Activated CD4-positive, CD25-positive, alpha-beta regulatory T cell treated with anti-CD3 and anti-CD28 coated beads, Interleukin-2, amount 50 U/mL, for 16 hours (primary cell): ENCODE results near the gene TRIM8.
A peak's percentile ranks its signal among the peaks of the same experiment; 100 is the strongest.

Source experiments
- DNase-seq: peaks from one replicate; pipeline ENCODE4 v3.0.0-alpha.2; 2020; ENCODE audit warnings: low read depth, low spot score

Gene TRIM8

GRCh38 chr10:102644066-102644645, at the start of gene TRIM8:
TSS of gene TRIM8 (plus strand) at chr10:102644479. CDS start at chr10:102644618, 139 bp downstream.
- peak; percentile 24 for DNase-seq

GRCh38 chr10:102595293-102595692, 49.0 kb upstream of the TRIM8 start:
- no peak for DNase-seq

GRCh38 chr10:102595897-102596296, 48.4 kb upstream of the TRIM8 start:
- no peak for DNase-seq

- DNase-seq: no peak
These were observed 47.7 kb upstream of the TRIM8 start for GRCh38 chr10:102596506-102596971.

DNA sequence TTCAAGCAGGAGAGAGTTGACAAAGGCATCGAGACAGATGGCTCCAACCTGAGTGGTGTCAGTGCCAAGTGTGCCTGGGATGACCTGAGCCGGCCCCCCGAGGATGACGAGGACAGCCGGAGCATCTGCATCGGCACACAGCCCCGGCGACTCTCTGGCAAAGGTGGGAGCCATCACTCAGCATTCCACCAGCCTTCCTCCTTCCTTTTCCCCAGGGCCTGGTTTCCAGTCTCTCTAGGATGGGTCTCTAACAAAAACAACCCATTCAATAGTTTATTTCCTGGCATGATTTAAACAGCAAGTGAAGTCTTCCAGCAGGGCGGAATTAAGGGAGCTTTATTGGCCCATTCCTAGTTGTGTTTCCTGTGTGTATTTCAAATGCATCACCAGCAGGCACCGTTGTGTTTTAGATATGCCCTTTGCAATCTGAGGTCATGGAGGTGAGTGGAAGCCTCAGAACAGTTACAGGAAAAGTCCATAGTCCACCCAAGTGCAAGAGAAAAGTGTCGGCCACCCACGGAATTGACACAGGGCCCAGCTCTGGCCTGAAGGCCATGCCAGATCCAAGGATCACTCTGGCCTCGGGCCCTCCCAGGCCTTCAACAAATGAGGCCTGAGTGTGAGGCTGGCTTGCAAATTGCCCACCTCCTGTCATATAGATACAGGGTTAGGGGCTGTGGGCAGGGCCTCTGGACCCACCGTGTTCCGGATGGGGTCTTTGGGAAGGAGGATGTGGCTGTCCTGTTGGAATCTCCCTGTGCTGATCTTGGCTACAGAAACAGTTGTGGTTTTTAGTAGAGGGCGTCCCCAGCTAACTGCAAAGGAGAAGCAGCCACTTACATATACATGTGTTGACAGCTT, 46.9 kb upstream of the TRIM8 start:
- no peak for DNase-seq

DNA sequence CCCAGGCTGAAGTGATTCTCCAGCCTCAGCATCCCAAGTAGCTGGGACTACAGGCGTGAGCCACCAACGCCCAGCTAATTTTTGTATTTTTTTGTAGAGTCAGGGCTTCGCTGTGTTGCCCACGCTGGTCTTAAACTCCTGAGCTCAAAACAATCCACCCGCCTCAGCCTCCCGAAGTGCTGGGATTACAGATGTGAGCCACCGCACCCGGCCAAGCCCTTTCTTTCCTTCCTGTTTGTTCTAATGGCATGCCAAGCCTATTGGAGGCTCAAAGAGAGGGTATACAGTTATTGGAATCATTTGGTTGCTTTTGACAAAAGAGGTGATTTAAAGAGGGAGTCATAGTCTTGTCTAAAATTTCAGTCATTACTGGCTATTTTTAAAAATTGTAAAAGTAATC, 46.0 kb upstream of the TRIM8 start:
- no peak for DNase-seq

- no peak for DNase-seq
These were observed 44.5 kb upstream of the TRIM8 start for GRCh38 chr10:102599565-102600327.

DNA sequence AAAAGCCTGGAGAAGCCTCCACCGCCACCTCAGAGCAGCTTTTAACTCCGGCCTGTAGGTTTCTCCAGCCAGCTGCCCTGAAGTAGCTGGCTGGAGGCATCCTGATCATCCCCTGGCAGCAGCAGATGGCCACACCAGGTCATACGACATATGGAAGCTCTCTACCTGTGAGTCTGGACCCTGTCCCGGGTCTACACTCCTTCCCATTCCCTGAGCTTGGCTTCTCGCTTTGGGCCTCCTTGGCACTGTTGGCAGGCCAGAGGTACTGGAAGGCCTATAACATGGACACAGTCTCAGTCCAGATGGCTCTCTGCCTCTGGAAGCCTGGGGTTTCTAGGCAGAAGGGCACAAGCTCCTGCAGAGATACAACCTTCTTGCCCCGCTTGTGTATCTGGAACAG, 43.5 kb upstream of the TRIM8 start:
- DNase-seq: no peak

DNA sequence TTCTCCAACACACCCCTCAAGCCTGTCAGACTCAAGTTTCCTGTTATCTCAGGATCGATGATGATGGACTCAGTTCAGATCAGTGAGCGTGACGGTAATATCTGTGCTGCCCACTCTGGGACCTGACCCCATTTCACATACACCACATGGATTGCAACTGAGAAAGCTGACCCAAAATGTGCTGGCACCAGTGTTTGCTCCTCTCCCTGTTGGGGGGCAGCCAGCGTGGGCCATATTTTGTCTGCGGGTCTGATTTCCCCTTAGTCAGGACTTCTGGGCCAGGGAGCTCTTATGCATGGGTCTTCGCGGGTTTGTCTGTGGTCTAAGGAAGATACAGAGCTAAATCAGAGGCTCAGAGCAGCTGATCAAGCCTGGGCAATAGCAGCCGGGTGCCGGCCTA, 42.6 kb upstream of the TRIM8 start:
- no peak for DNase-seq

DNA sequence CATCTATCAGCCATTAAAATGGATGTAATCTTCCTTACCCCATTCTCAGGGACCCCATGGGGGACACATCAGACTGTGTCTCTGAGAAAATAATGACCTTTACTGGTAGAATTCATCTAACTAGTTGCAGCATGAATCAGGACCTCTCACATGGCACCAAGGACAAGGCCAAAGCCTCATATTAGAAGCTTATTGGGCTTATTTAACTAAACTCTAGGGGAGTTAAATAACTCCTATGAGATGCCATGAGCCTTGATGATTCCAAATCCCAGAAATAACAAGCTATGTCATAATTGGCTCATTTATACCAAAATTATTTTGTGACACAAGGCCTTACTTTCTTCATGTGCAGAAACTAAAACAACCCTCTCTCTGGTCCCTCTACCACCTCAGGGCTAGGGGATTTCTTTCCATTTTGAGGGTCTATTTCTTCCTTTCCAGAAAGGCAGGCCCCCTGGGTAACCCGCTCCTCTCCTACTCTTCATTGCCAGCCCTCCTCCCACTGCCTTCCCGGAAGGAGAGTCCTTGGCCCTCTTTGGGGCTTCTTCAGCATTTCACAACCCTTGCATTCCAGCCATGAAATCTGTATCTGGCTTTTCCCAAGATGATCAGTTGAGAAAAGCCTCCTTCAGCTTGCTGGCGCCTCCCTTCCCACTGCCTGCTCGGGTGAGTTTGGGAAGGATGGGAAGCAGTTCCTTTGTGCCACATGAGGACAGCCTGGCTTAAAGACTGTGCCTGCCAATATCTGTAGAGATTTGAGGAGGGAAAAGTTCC, 41.8 kb upstream of the TRIM8 start:
- no peak for DNase-seq

GRCh38 chr10:102603946-102604345, 40.3 kb upstream of the TRIM8 start:
- DNase-seq: no peak

GRCh38 chr10:102604439-102604841, 39.8 kb upstream of the TRIM8 start:
- no peak for DNase-seq

DNA sequence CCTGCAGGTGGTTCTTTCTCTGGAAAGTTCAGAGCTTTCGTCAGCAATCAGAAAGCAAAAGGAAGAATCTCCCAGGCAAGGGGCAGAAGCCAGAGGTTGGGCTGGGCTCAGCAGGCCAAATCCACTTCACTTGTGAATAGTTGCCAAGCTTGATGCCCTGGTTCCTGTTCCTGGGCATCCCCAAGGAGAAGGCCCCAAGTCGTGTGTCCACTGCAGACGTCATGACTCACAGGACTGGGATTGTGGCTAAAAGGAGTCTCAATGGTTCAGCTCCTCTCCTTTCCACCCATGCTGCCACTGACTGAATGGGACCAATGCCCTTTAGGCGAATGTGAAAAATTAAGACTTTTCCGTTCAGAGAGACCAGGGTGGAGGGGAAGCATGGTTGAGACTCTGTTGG, 38.6 kb upstream of the TRIM8 start:
- no peak for DNase-seq

DNA sequence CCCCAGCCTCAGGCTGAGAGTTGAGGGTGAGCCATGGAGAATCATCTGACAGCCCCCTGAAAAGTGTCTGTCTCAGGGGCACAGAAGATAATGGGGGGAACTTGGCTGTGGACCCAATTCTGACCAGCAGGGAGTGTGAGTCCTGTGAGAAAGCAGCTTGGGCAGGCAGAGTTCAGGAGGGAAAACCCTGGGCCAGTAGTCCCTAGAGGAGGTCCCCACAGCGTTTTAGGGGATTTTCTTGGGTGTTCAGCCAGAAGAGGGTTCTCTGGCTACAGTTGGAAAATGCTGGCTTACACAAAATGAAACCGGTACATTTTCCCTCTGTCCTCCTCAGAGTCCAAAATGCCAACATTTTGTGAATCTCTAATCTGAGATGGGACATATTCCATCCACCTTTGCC, 35.8 kb upstream of the TRIM8 start:
- DNase-seq: no peak

GRCh38 chr10:102610441-102610887, 33.8 kb upstream of the TRIM8 start:
- no peak for DNase-seq

GRCh38 chr10:102611514-102612087, 32.7 kb upstream of the TRIM8 start:
- no peak for DNase-seq

- DNase-seq: no peak
These were observed 31.4 kb upstream of the TRIM8 start for GRCh38 chr10:102612964-102613275.

DNA sequence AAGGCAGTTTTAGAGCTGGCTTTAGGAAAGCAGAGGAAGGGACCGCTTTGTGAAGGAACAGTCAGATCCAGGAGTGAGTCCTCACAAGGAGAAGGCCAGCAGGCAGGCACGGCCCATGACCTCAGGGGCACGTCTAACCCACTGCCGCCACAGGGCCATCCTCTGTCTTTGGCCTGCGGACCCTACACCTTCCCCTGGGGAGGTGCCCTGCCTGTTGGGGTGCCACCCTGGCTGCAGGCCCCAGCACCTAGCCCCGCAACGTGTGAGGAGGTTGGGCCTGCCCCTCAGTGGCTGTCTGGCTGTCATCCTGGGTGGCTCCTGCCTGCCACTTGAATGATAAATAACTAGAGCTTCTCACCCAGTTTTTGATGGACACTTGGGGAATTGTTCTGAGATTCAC, 31.0 kb upstream of the TRIM8 start:
- DNase-seq: no peak

DNA sequence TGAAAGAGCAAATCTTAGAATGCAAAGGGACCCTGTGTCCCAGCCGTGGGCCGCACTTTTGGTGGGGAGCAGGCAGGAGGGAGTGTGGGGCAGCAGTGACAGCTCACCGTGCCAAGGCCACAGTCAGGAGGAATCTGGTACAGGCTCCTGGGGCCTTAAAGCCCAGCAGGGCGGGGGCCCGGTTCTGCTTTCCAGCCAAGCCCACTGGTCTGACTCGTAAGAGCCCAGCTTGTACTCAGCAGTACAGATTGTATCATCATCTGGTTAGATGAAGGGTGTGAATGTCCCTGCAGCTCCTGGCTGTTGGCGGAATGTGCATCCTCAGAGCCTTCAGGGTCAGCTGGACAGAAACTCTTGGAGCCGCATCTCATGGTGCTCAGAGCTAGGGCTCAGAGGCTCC, 30.5 kb upstream of the TRIM8 start:
- DNase-seq: no peak

DNA sequence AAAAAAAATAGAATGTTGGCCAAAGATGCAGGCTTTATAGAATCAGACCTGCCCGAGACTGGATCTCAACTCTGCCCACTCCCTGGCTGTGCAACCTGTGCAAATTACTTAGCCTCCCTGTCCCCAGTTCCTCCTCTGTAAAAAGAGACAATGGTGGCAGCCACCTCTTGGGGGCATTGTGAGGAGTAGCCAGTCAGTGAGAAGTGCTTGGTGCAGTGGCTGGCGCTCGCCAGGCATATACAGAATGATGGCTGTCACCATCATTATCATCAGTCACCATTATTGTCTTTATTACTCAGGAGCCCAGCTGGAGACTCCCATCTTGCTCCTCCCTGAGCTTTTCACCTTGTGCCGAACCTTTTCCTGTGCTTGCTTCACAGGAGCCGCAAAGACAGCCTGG, 29.4 kb upstream of the TRIM8 start:
- DNase-seq: no peak

DNA sequence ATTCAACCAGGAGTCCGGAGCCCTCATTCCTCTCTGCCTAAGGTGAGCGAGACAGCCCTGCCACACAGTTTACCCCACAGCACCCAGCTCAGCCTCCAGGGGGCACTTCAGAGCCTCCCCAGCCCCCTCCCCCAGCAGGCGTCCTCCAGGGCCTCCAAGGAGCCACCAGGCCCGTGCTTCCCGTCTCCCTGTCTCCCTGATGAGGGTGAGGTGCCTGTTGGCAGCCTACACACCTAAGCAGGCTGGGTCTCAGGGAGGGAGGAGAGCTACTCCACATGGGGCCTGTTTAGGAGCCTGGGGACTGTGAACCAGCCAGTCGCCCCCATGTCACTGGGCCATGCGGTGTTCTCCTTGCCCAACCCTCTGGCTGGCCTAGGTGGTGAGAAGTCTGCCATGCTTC, 28.9 kb upstream of the TRIM8 start:
- DNase-seq: no peak
